ENCODE data around the gene TRIM5. TPM values are rescaled to one million over a fixed set of nuclear protein-coding genes. Genes with fewer than 3 reads are reported as not detected.

Gene TRIM5
- total RNA-seq, 2 donors from 2014 or later, result 16.0 to 21.4 TPM

DNA sequence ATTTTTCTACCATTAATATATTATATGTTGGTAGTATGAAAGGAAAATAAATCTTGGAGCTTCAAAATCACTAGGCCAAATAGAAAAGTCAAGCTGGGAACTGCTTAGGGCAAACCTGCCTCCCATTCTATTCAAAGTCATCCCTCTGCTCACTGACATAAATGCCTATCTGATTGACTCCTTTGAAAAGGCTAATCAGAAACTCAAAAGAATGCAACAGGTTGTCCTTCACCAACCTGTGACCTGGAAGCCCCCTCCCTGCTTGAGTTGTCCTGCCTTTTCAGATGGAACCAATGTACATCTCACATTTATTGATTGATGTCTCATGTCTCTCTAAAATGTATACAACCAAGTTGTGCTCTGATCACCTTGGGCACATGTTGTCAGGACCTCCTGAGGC lies 63.3 kb downstream of the TRIM5 start:
- Histone ChIP-seq H3K9ac (ENCODE audit: extremely low read depth, low read length, poor library complexity, severe bottlenecking) (no peak overlapping the region), H3K36me3 (ENCODE audit: control insufficient read depth, insufficient read depth, low read length) (no peaks in the 10 kb centered on the region), H3K4me3 (ENCODE audit: low read length) (no peak overlapping the region), H3K4me1 (ENCODE audit: control insufficient read depth, insufficient read depth, low read length) (peaks cover 13% of the 10 kb centered on the region), H3K27ac (ENCODE audit: low read depth, low read length) (no peak overlapping the region), H3K27me3 (ENCODE audit: control insufficient read depth, insufficient read depth, low read length, poor library complexity, severe bottlenecking) (no peaks in the 10 kb centered on the region), H3K9me3 (ENCODE audit: control insufficient read depth, low read length) (no peaks in the 10 kb centered on the region)
- no peak overlapping the region for H3K27ac Mint-ChIP-seq
- no peaks in the 10 kb centered on the region for H3K36me3 Mint-ChIP-seq (ENCODE audit: low read depth)
- TF ChIP-seq, protein P1, sequence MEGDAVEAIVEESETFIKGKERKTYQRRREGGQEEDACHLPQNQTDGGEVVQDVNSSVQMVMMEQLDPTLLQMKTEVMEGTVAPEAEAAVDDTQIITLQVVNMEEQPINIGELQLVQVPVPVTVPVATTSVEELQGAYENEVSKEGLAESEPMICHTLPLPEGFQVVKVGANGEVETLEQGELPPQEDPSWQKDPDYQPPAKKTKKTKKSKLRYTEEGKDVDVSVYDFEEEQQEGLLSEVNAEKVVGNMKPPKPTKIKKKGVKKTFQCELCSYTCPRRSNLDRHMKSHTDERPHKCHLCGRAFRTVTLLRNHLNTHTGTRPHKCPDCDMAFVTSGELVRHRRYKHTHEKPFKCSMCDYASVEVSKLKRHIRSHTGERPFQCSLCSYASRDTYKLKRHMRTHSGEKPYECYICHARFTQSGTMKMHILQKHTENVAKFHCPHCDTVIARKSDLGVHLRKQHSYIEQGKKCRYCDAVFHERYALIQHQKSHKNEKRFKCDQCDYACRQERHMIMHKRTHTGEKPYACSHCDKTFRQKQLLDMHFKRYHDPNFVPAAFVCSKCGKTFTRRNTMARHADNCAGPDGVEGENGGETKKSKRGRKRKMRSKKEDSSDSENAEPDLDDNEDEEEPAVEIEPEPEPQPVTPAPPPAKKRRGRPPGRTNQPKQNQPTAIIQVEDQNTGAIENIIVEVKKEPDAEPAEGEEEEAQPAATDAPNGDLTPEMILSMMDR (conservative IDR thresholded peaks at IDR 0.05), result no peak
- no peaks in the 10 kb centered on the region for H3K9me3 Mint-ChIP-seq
- H3K4me3 Mint-ChIP-seq, result no peak overlapping the region
- no peak for DNase-seq
- H3K4me1 Mint-ChIP-seq, result peaks cover 31% of the 10 kb centered on the region
- no peaks in the 10 kb centered on the region for H3K27me3 Mint-ChIP-seq (ENCODE audit: insufficient read depth)

DNA sequence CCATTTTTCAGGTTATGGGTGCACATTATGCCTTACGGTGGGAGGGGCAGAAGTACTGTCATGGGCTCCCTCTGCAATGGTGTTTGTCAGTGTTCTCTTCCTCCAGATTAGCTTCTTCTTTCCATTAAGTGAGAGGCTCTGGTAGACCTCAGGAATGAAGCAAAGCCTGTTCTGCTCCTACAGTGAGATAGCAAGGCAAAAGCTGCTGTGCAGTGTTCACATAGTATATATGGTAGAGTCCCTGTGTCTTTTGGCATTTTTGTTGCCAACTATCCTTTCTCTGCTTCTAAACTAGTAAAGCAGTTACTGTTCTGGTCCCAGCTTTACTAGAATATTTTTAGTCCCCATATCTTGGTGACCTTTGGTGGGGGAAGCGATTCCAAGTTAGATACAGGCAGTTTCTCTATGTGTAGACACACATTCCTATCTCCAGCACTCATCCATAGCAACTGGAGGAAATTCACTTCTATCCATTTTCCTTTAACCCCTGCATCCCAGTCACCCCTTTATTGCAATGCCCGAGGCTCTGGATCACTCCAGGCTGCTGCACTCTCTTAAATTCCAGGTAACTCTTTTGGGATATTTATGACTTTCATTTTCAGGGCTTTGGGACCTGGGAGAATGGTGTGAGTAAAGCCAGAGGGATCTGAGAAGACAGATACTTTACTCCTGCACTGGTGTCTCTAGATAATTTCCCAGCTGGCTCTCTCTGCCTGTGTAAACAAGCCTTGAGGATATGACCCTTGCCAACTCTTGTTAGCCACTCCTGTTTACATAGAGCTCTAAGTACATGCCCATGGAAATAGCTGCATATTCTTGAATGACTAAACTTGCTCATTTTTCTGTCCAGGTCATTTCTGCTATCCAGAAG lies 64.0 kb downstream of the TRIM5 start:
- WGBS, 2 experiments (ENCODE audit: insufficient coverage in 1 of 2, insufficient read length in 1 of 2), result 70% methylated on average over 2 to 3 of the region's 3 CpGs
- H3K27ac ChIP-seq (ENCODE audit: low read depth, low read length), result no peak overlapping the region
- H3K9me3 Mint-ChIP-seq, result no peaks in the 10 kb centered on the region
- H3K4me1 Mint-ChIP-seq, result peaks cover 27% of the 10 kb centered on the region
- peaks cover 13% of the 10 kb centered on the region for H3K4me1 ChIP-seq (ENCODE audit: control insufficient read depth, insufficient read depth, low read length)
- H3K27ac Mint-ChIP-seq, result no peak overlapping the region
- H3K27me3 Mint-ChIP-seq (ENCODE audit: insufficient read depth), result no peaks in the 10 kb centered on the region
- H3K4me3 ChIP-seq (ENCODE audit: low read length), result no peak overlapping the region
- H3K36me3 ChIP-seq (ENCODE audit: control insufficient read depth, insufficient read depth, low read length), result no peaks in the 10 kb centered on the region
- no peak overlapping the region for H3K9ac ChIP-seq (ENCODE audit: extremely low read depth, low read length, poor library complexity, severe bottlenecking)
- no peaks in the 10 kb centered on the region for H3K27me3 ChIP-seq (ENCODE audit: control insufficient read depth, insufficient read depth, low read length, poor library complexity, severe bottlenecking)
- no peak overlapping the region for H3K4me3 Mint-ChIP-seq
- H3K36me3 Mint-ChIP-seq (ENCODE audit: low read depth), result no peaks in the 10 kb centered on the region
- H3K9me3 ChIP-seq (ENCODE audit: control insufficient read depth, low read length), result no peaks in the 10 kb centered on the region
- TF ChIP-seq, protein P1 (conservative IDR thresholded peaks at IDR 0.05), result no peak
- no peak for DNase-seq

DNA sequence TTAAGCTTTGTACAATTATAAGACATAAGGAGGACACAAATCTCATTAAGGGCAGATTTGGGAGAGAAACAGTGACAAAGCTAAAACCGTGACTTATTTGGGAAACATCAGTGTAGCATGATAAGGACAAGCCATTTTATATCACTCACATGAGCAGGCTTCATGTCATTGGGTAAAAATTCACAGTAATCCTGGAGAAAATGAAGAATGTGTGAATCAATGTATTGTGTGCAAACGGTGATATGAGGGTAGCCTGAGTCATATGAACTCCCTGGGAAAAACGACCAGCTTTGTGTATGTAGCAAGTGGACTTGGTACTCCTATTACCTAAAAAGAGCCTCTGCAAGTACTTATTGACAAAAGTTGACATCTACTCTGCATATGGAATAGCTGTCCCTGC lies 66.1 kb downstream of the TRIM5 start:
- no peak overlapping the region for H3K4me3 Mint-ChIP-seq
- TF ChIP-seq, protein P1 (conservative IDR thresholded peaks at IDR 0.05), result no peak
- H3K9ac ChIP-seq (ENCODE audit: extremely low read depth, low read length, poor library complexity, severe bottlenecking), result no peak overlapping the region
- H3K27ac Mint-ChIP-seq, result no peak overlapping the region
- H3K27me3 ChIP-seq (ENCODE audit: control insufficient read depth, insufficient read depth, low read length, poor library complexity, severe bottlenecking), result no peaks in the 10 kb centered on the region
- H3K4me1 Mint-ChIP-seq, result peaks cover 15% of the 10 kb centered on the region
- H3K27me3 Mint-ChIP-seq (ENCODE audit: insufficient read depth), result no peaks in the 10 kb centered on the region
- H3K9me3 Mint-ChIP-seq, result no peaks in the 10 kb centered on the region
- peaks cover 13% of the 10 kb centered on the region for H3K4me1 ChIP-seq (ENCODE audit: control insufficient read depth, insufficient read depth, low read length)
- no peak overlapping the region for H3K27ac ChIP-seq (ENCODE audit: low read depth, low read length)
- DNase-seq, result no peak
- no peak overlapping the region for H3K4me3 ChIP-seq (ENCODE audit: low read length)
- 79 to 93% methylated on average over 3 of the region's 3 CpGs for WGBS, 2 experiments (ENCODE audit: insufficient coverage in 1 of 2, insufficient read length in 1 of 2)
- H3K9me3 ChIP-seq (ENCODE audit: control insufficient read depth, low read length), result no peaks in the 10 kb centered on the region
- H3K36me3 ChIP-seq (ENCODE audit: control insufficient read depth, insufficient read depth, low read length), result no peaks in the 10 kb centered on the region
- H3K36me3 Mint-ChIP-seq (ENCODE audit: low read depth), result no peaks in the 10 kb centered on the region

Other genes starting within 250 kb of the TRIM5 start
- gene OR51I1, start 243.6 kb downstream of the TRIM5 start, total RNA-seq, result not detected
- gene OR51I2, start 235.8 kb downstream of the TRIM5 start, total RNA-seq, result not detected
- gene OR52D1, start 196.4 kb downstream of the TRIM5 start, total RNA-seq, result not detected
- under 1 TPM in 1 of 2 donors, not detected in 1; 0.24 TPM for gene UBQLN3, start 175.1 kb downstream of the TRIM5 start, total RNA-seq
- gene UBQLNL, start 168.4 kb downstream of the TRIM5 start, total RNA-seq, result under 1 TPM; 0.20 to 0.26 TPM
- gene OR52H1, start 136.5 kb downstream of the TRIM5 start, total RNA-seq, result not detected
- not detected for gene OR52B6, start 104.2 kb downstream of the TRIM5 start, total RNA-seq
- 10 to 100 TPM; 17.4 to 26.1 TPM for gene TRIM6, start 88.4 kb downstream of the TRIM5 start, total RNA-seq
- gene TRIM34, start 60.1 kb downstream of the TRIM5 start, total RNA-seq, result 1 to 10 TPM in 1 of 2 donors, under 1 TPM in 1; 0.68 to 1.2 TPM
- 1 to 10 TPM; 1.1 to 3.1 TPM for gene TRIM22, start 4.7 kb upstream of the TRIM5 start, total RNA-seq
- gene OR56B1, start 51.4 kb upstream of the TRIM5 start, total RNA-seq, result not detected
- not detected for gene OR52N4, start 69.2 kb upstream of the TRIM5 start, total RNA-seq
- gene OR52N5, start 98.3 kb upstream of the TRIM5 start, total RNA-seq, result not detected
- not detected for gene OR52N1, start 106.2 kb upstream of the TRIM5 start, total RNA-seq
- not detected for gene OR52N2, start 123.8 kb upstream of the TRIM5 start, total RNA-seq
- not detected for gene OR52E6, start 156.8 kb upstream of the TRIM5 start, total RNA-seq
- gene OR52E8, start 172.6 kb upstream of the TRIM5 start, total RNA-seq, result not detected
- gene OR52E4, start 195.6 kb upstream of the TRIM5 start, total RNA-seq, result not detected
- not detected for gene OR52E5, start 208.1 kb upstream of the TRIM5 start, total RNA-seq